ENCODE results near the gene CC2D2A.

CC2D2A gene

DNA sequence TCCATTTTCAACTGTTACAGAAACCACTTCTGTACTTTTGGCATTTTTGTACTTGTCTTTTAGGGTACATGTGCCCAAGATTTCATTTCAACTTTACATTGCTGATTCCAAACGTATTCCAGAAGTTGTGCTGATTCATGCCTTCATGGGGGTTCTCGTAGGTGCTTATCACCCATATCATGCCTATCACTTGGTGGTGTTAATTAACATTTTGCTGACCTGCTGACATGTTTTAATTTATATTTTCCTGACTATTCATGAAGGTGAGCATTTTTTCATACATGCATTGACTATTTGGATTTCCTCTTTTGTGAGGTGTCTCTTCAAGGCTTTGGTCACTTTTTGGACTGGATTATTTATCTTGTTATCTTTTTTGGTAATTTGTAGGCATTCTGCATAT, 64.1 kb downstream of the CC2D2A start:
- no peak for DNase-seq (ENCODE audit: low spot score)
- TF ChIP-seq, protein P1, sequence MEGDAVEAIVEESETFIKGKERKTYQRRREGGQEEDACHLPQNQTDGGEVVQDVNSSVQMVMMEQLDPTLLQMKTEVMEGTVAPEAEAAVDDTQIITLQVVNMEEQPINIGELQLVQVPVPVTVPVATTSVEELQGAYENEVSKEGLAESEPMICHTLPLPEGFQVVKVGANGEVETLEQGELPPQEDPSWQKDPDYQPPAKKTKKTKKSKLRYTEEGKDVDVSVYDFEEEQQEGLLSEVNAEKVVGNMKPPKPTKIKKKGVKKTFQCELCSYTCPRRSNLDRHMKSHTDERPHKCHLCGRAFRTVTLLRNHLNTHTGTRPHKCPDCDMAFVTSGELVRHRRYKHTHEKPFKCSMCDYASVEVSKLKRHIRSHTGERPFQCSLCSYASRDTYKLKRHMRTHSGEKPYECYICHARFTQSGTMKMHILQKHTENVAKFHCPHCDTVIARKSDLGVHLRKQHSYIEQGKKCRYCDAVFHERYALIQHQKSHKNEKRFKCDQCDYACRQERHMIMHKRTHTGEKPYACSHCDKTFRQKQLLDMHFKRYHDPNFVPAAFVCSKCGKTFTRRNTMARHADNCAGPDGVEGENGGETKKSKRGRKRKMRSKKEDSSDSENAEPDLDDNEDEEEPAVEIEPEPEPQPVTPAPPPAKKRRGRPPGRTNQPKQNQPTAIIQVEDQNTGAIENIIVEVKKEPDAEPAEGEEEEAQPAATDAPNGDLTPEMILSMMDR (IDR thresholded peaks at IDR 0.05; ENCODE audit: extremely low read depth, missing control alignments) = no peak

DNA sequence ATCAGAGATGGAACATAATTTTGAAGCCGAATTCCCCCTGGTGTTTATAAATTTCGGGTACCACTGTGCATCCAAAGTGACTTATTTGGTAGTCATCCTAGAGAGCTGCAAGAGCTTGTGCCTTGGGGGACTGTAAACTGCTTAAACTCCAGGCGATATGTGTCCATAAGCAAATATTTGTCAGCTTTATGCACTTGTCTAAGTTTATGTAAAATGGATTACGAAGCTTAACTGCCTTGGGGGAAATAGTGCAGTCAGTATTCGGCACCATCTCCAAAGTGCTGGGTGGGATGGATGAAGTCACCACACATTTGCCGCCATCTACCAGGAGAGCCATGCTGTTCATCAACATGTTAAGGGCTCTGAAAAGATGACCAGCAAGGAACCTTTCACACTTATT, 65.9 kb downstream of the CC2D2A start:
- DNase-seq (ENCODE audit: low spot score) = no peak
- TF ChIP-seq, protein P1 (IDR thresholded peaks at IDR 0.05; ENCODE audit: extremely low read depth, missing control alignments) = no peak

DNA sequence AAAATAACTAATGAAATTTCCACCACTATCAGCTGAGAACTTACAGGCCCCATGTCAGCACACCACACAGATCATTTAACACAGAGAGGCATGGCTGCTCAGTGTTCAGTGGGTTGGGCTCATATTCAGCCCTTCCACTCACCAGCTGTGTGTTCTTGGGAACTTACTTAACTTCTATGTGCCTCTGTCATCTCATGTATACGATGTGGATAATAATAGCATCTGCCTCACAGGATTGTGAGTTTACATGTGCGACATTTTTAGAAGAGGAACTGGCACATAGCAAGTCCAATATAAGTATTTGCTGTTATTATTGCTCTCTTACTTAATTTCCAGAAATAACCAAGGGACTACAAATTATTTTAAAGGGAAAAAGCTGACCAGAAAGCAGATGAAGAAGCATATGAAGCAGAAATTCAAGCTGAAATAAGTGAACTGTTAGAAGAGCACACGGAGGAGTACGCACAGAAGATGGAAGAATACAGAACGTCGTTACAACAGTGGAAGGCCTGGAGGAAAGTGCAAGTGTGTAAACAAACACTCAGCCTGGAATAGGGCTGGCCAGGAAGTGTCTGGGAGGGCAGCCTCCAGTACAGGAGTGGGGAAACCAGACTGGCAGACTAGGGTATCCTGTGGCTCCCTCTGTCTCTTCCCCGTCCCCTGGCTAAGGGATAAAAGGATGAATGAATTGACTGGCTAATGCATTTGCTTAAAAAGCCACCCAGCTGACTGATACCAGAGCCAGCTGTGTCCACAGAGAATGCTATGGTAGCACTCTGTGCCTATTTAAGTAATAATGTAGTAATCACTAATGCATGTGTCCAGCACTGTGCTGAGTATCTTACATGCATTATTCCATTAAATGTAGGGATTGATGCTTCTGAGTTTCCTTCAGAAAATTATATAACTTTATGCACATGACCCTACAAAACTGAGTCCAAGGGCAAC, 67.1 kb downstream of the CC2D2A start:
- DNase-seq (ENCODE audit: low spot score) = no peak
- TF ChIP-seq, protein P1 (IDR thresholded peaks at IDR 0.05; ENCODE audit: extremely low read depth, missing control alignments) = no peak

DNA sequence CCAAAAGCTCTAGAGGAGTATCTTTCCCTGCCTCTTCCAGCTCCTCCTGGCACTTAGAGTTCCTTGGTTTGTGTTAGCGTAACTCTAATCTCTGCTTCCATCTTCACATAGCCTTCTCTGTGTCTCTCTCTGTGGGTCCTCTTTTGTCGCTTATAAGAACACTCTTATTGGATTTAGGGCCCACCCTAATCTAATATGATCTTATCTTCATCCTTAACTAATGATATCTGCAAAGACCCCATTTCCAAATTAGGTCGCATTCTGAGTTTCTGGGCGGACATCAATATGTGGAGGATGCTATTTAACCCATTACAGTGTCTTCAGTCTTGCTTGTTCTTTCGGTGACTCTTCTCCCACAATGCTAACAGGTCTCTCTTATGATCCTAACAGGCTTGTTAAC, 72.3 kb downstream of the CC2D2A start:
- DNase-seq (ENCODE audit: low spot score) = no peak
- TF ChIP-seq, protein P1 (IDR thresholded peaks at IDR 0.05; ENCODE audit: extremely low read depth, missing control alignments) = no peak

DNA sequence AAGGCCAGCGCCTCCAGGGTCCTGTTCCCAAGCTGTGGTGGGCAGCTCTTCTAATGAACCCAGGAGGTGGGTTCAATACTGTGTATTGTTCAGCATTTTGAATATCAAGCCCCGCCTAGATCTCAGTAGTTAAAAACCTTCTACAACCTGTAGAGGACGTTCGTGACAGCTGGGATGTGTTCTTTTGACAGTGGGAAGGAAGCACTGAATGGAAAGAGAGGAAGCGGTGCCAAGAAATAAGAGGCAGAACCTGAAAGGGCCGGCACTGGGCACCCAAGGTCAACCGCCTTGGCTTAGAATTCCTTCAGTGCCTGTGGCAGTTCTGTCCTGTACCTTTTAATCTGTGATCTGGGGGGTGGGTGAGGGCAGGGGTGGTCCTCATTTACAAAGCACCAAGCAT, 73.1 kb downstream of the CC2D2A start:
- TF ChIP-seq, protein P1 (IDR thresholded peaks at IDR 0.05; ENCODE audit: extremely low read depth, missing control alignments) = no peak
- no peak for DNase-seq (ENCODE audit: low spot score)

DNA sequence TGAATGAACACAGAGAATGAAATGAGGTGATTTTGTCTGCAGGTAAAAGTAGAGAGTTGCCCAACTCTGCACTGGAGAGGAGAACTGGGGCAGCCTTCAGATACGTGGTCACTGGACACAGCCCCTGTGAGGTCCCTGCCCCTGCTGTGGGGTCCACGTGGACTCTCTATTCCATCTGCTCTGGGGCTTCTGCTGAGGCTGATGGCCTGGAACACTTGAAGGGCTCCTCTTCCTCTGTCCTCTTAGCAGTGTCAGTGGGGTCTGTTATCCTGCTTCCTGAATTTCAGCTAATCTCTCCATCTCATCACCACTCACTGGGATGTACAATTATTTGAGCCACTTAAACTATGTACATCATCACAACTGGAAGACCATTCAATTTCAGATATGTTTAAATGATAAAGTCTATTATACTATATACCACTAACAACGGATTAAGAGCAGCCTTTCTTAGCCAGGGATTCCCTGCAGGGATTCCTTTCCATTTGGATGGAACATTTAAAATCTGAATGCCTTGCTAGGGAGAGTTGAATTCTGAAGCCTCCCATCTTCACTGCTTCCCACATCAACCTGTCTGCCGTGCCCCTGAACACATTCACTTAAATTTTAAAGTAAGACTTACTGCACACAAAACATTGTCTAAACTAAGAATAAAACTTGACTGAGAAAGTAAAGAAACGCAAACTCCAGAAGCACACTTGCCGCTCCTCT, 74.0 kb downstream of the CC2D2A start:
- DNase-seq (ENCODE audit: low spot score) = no peak
- TF ChIP-seq, protein P1 (IDR thresholded peaks at IDR 0.05; ENCODE audit: extremely low read depth, missing control alignments) = no peak

DNA sequence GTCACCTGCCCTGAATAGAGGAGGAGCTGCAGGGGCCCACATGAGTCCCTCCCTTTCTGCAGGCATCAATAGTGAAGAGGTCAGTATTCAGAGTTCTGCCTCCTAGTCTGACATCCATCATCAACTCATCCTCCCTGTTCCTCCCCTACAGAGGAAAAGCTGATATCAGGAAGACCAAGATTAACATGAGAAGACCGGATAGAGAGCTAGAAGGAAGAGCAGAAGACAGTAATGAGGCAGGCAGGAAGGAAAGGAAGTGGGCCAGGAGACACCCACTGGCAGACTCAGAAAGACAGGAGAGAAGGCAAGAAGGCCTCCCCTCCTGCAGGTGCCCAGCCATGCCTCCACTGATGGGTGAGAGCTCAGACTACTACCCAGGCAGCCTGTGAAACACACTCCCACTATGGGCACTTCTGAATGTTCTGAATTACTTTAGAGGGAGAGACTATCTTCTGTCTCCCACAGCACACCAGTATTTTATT, 74.6 kb downstream of the CC2D2A start:
- no peak for DNase-seq (ENCODE audit: low spot score)
- TF ChIP-seq, protein P1 (IDR thresholded peaks at IDR 0.05; ENCODE audit: extremely low read depth, missing control alignments) = no peak

All from GM20000 (cell line).